ENCODE data around the gene SMCO3. TPM values are rescaled to one million over a fixed set of nuclear protein-coding genes. Genes with fewer than 3 reads are reported as not detected.

The SMCO3 gene
- total RNA-seq, 4 donors from 2014 or later, result not detected

DNA sequence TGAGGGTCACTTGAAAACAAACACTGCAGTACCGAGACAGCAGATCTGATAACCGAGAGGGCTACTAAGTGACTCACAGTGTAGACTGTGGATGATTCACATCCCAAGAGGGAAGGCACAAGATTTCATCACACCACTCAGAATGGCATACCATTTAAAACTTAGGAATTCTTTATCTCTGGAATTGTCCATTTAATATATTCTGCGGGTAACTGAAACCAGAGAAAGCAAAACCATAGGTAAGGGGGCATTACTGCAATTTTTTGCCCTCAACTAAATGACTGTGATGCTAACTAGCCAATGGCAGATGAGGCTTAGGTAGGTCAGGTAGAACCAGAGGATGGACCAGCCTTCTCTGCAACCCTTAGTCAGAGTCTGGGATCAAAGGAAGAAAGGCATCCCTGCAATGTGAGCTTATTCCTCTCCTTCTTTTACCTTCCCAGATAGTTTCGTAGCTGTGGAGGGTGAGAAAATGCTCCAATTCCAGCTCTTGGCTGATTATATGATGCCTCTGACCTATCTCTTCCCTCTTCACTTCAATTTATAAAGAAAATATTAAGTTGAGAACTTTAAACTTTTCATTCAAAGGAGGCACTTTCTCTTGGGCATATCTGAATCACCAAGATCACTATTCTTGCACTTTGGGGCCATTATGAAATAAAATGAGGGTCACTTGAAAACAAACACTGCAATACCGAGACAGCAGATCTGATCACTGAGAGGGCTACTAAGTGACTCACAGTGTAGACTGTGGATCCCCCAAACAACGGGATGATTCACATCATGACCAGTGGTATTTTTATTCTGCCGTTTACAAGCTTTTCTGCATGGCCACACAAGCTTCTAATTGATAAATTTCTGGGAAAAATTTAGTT lies 22.6 kb upstream of the SMCO3 start:
- Histone ChIP-seq H3K27me3 (no peaks in the 10 kb centered on the region), H3K4me1 (no peaks in the 10 kb centered on the region), H3K36me3 (no peaks in the 10 kb centered on the region), H3K27ac (no peak overlapping the region), H3K4me3 (no peak overlapping the region), H3K9me3 (no peaks in the 10 kb centered on the region)
- no peak for DNase-seq
- TF ChIP-seq POLR2A (IDR thresholded peaks at IDR 0.05), result no peak
- TF ChIP-seq, protein P1, sequence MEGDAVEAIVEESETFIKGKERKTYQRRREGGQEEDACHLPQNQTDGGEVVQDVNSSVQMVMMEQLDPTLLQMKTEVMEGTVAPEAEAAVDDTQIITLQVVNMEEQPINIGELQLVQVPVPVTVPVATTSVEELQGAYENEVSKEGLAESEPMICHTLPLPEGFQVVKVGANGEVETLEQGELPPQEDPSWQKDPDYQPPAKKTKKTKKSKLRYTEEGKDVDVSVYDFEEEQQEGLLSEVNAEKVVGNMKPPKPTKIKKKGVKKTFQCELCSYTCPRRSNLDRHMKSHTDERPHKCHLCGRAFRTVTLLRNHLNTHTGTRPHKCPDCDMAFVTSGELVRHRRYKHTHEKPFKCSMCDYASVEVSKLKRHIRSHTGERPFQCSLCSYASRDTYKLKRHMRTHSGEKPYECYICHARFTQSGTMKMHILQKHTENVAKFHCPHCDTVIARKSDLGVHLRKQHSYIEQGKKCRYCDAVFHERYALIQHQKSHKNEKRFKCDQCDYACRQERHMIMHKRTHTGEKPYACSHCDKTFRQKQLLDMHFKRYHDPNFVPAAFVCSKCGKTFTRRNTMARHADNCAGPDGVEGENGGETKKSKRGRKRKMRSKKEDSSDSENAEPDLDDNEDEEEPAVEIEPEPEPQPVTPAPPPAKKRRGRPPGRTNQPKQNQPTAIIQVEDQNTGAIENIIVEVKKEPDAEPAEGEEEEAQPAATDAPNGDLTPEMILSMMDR (IDR thresholded peaks at IDR 0.05), result no peak

DNA sequence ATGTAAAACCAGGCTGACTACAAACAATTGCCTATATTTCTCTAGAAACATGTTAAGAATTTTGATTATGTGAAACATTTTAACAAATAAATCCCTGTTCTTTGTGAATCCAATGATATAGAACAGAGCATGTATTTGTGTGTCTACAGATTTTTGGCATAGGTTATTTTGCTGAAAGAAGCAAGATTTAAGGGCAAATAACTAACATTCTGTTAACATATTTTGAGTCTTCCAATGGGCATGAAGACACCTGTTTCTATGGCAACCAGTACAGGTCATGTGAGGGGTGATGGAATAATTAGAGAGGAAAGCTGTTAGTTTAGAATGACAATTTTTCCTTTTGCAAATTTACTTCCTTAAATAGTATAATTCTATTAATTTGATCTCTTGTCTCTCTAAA lies 20.5 kb upstream of the SMCO3 start:
- H3K27me3 ChIP-seq, result no peaks in the 10 kb centered on the region
- TF ChIP-seq, protein P1 (IDR thresholded peaks at IDR 0.05), result no peak
- TF ChIP-seq POLR2A (IDR thresholded peaks at IDR 0.05), result no peak
- H3K27ac ChIP-seq, result no peak overlapping the region
- no peaks in the 10 kb centered on the region for H3K4me1 ChIP-seq
- no peaks in the 10 kb centered on the region for H3K9me3 ChIP-seq
- no peak for DNase-seq
- H3K36me3 ChIP-seq, result no peaks in the 10 kb centered on the region
- no peak overlapping the region for H3K4me3 ChIP-seq

DNA sequence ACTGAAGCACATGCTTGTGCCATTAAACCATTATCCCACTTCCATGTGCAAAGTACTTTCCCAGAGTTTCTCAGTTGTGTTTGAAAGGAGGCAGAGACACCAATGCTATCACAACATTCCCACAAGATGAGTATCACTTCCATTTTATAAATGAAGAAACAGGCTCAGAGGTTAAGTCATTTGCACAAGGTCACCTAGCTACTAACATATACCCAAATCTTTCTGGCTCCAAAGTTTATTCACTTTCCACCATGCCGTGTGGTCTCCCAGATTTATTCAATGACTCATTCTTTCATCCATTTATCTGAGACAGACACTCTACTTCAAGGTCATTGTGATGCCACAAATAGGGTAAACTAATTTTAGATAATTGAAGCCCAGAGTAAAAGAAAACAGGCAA lies 20.0 kb upstream of the SMCO3 start:
- Histone ChIP-seq H3K4me3 (no peak overlapping the region), H3K4me1 (no peaks in the 10 kb centered on the region)
- no peak for DNase-seq

DNA sequence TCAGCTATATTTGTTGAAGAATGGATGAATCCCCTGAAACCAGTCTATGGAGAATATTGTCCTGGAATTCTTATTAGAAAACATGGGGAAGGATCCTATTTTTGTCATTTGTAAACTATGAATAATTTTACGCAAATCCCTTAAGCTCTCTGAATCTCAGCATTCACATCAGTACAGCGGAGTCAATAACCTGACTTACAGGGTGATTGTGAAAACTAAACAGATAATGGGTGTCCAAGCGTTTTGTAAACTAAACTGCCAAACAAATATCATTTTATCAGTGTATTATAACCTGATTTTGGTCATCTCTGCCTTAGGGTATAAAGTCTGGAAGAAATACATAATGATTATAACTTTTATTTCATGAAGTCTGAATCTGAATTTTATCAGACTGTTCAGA lies 19.4 kb upstream of the SMCO3 start:
- Histone ChIP-seq H3K4me1 (no peaks in the 10 kb centered on the region), H3K27me3 (no peaks in the 10 kb centered on the region), H3K27ac (no peak overlapping the region), H3K4me3 (no peak overlapping the region), H3K36me3 (no peaks in the 10 kb centered on the region), H3K9me3 (no peaks in the 10 kb centered on the region)
- DNase-seq, result no peak
- TF ChIP-seq POLR2A (IDR thresholded peaks at IDR 0.05), result no peak
- TF ChIP-seq, protein P1 (IDR thresholded peaks at IDR 0.05), result no peak

More for the DNA sequence above, 20.0 kb upstream of the SMCO3 start:
- H3K27ac ChIP-seq, result no peak overlapping the region
- no peaks in the 10 kb centered on the region for H3K9me3 ChIP-seq
- H3K36me3 ChIP-seq, result no peaks in the 10 kb centered on the region
- TF ChIP-seq, protein P1 (IDR thresholded peaks at IDR 0.05), result no peak
- no peak for TF ChIP-seq POLR2A (IDR thresholded peaks at IDR 0.05)
- H3K27me3 ChIP-seq, result no peaks in the 10 kb centered on the region

DNA sequence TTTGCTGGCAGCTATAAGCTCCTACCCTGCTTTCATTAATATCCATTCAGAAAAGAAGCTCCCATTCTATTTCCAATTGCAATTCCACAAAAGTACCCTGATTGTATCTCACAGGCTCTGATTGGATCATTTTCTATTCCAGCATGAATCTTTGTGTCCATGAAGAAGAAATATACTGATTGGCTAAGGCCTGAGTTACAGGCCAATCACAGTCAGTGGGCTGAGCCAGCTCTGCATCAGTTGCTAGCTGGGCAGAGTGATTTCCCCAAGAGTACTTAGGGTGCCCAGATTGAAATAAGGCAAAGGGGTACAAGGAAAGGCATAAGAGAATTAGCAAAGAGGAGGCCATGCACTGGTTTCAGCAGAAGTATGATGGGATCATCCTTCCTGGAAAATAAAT lies 14.9 kb upstream of the SMCO3 start:
- no peaks in the 10 kb centered on the region for H3K36me3 ChIP-seq
- H3K4me3 ChIP-seq, result no peak overlapping the region
- no peak for DNase-seq
- no peaks in the 10 kb centered on the region for H3K4me1 ChIP-seq
- H3K9me3 ChIP-seq, result no peaks in the 10 kb centered on the region
- H3K27ac ChIP-seq, result no peak overlapping the region
- H3K27me3 ChIP-seq, result no peaks in the 10 kb centered on the region
- TF ChIP-seq POLR2A (IDR thresholded peaks at IDR 0.05), result no peak
- TF ChIP-seq, protein P1 (IDR thresholded peaks at IDR 0.05), result no peak

Measured in Peyer's patch (tissue), 4 donors.